ENCODE measurements around the gene AKIRIN2.

The AKIRIN2 gene

GRCh38 chr6:87639373-87639772 is 62.7 kb downstream of the AKIRIN2 start:
- Histone ChIP-seq H3K9ac (ENCODE audit: insufficient read length) (no peak overlapping the region), H3K4me3 (no peak overlapping the region), H3K27ac (no peak overlapping the region), H3K9me3 (ENCODE audit: low read depth, low read length) (no peaks in the 10 kb centered on the region), H3K36me3 (ENCODE audit: insufficient read depth, low read length) (peaks cover 21% of the 10 kb centered on the region)
- TF ChIP-seq FOXP2 (optimal IDR thresholded peaks at IDR 0.05; ENCODE audit: control extremely low read depth, extremely low read length, insufficient read depth) = no peak
- no peak for TF ChIP-seq POLR2AphosphoS5 (IDR thresholded peaks at IDR 0.05; ENCODE audit: borderline replicate concordance, low read depth, low read length)
- TF ChIP-seq EZH2 (IDR thresholded peaks at IDR 0.05) = no peak
- DNase-seq (ENCODE audit: low read depth, low spot score) = no peak

- TF ChIP-seq EZH2 (IDR thresholded peaks at IDR 0.05) = no peak
- TF ChIP-seq FOXP2 (optimal IDR thresholded peaks at IDR 0.05; ENCODE audit: control extremely low read depth, extremely low read length, insufficient read depth) = no peak
- no peak for TF ChIP-seq POLR2AphosphoS5 (IDR thresholded peaks at IDR 0.05; ENCODE audit: borderline replicate concordance, low read depth, low read length)
- H3K27ac ChIP-seq = no peak overlapping the region
- peaks cover 26% of the 10 kb centered on the region for H3K36me3 ChIP-seq (ENCODE audit: insufficient read depth, low read length)
These were observed 64.9 kb downstream of the AKIRIN2 start for GRCh38 chr6:87637106-87637505.

GRCh38 chr6:87636315-87636714 is 65.7 kb downstream of the AKIRIN2 start:
- no peaks in the 10 kb centered on the region for H3K9me3 ChIP-seq (ENCODE audit: low read depth, low read length)
- no peak for TF ChIP-seq FOXP2 (optimal IDR thresholded peaks at IDR 0.05; ENCODE audit: control extremely low read depth, extremely low read length, insufficient read depth)
- TF ChIP-seq POLR2AphosphoS5 (IDR thresholded peaks at IDR 0.05; ENCODE audit: borderline replicate concordance, low read depth, low read length) = no peak
- TF ChIP-seq EZH2 (IDR thresholded peaks at IDR 0.05) = no peak
- no peak for DNase-seq (ENCODE audit: low read depth, low spot score)
- H3K4me3 ChIP-seq = no peak overlapping the region
- no peak overlapping the region for H3K9ac ChIP-seq (ENCODE audit: insufficient read length)
- no peak overlapping the region for H3K27ac ChIP-seq
- peaks cover 26% of the 10 kb centered on the region for H3K36me3 ChIP-seq (ENCODE audit: insufficient read depth, low read length)

More at GRCh38 chr6:87637106-87637505, 64.9 kb downstream of the AKIRIN2 start:
- H3K9ac ChIP-seq (ENCODE audit: insufficient read length) = no peak overlapping the region
- H3K4me3 ChIP-seq = no peak overlapping the region
- H3K9me3 ChIP-seq (ENCODE audit: low read depth, low read length) = no peaks in the 10 kb centered on the region
- DNase-seq (ENCODE audit: low read depth, low spot score) = no peak

GRCh38 chr6:87633851-87634250 is 68.2 kb downstream of the AKIRIN2 start:
- Histone ChIP-seq H3K4me3 (no peak overlapping the region), H3K27ac (no peak overlapping the region), H3K36me3 (ENCODE audit: insufficient read depth, low read length) (peaks cover 30% of the 10 kb centered on the region), H3K9ac (ENCODE audit: insufficient read length) (no peak overlapping the region), H3K9me3 (ENCODE audit: low read depth, low read length) (no peaks in the 10 kb centered on the region)
- no peak for DNase-seq (ENCODE audit: low read depth, low spot score)
- no peak for TF ChIP-seq POLR2AphosphoS5 (IDR thresholded peaks at IDR 0.05; ENCODE audit: borderline replicate concordance, low read depth, low read length)
- TF ChIP-seq FOXP2 (optimal IDR thresholded peaks at IDR 0.05; ENCODE audit: control extremely low read depth, extremely low read length, insufficient read depth) = no peak
- TF ChIP-seq EZH2 (IDR thresholded peaks at IDR 0.05) = no peak

GRCh38 chr6:87630746-87631145 is 71.3 kb downstream of the AKIRIN2 start:
- no peak overlapping the region for H3K4me3 ChIP-seq
- TF ChIP-seq FOXP2 (optimal IDR thresholded peaks at IDR 0.05; ENCODE audit: control extremely low read depth, extremely low read length, insufficient read depth) (no peak), EZH2 (IDR thresholded peaks at IDR 0.05) (no peak), POLR2AphosphoS5 (IDR thresholded peaks at IDR 0.05; ENCODE audit: borderline replicate concordance, low read depth, low read length) (no peak)
- H3K36me3 ChIP-seq (ENCODE audit: insufficient read depth, low read length) = peaks cover 15% of the 10 kb centered on the region
- no peak for DNase-seq (ENCODE audit: low read depth, low spot score)
- H3K9me3 ChIP-seq (ENCODE audit: low read depth, low read length) = no peaks in the 10 kb centered on the region
- no peak overlapping the region for H3K9ac ChIP-seq (ENCODE audit: insufficient read length)
- H3K27ac ChIP-seq = no peak overlapping the region

GRCh38 chr6:87628881-87629280 is 73.2 kb downstream of the AKIRIN2 start:
- Histone ChIP-seq H3K9me3 (ENCODE audit: low read depth, low read length) (no peaks in the 10 kb centered on the region), H3K36me3 (ENCODE audit: insufficient read depth, low read length) (peaks cover 18% of the 10 kb centered on the region), H3K9ac (ENCODE audit: insufficient read length) (no peak overlapping the region), H3K4me3 (no peak overlapping the region), H3K27ac (peak overlapping the region; percentile 34; the same call in 1 of the 2 replicates)
- no peak for TF ChIP-seq POLR2AphosphoS5 (IDR thresholded peaks at IDR 0.05; ENCODE audit: borderline replicate concordance, low read depth, low read length)
- no peak for TF ChIP-seq FOXP2 (optimal IDR thresholded peaks at IDR 0.05; ENCODE audit: control extremely low read depth, extremely low read length, insufficient read depth)
- no peak for TF ChIP-seq EZH2 (IDR thresholded peaks at IDR 0.05)
- DNase-seq (ENCODE audit: low read depth, low spot score) = peak; percentile 12

GRCh38 chr6:87628424-87628823 is 73.6 kb downstream of the AKIRIN2 start:
- TF ChIP-seq EZH2 (IDR thresholded peaks at IDR 0.05) (no peak), FOXP2 (optimal IDR thresholded peaks at IDR 0.05; ENCODE audit: control extremely low read depth, extremely low read length, insufficient read depth) (no peak), POLR2AphosphoS5 (IDR thresholded peaks at IDR 0.05; ENCODE audit: borderline replicate concordance, low read depth, low read length) (no peak)
- Histone ChIP-seq H3K27ac (peak overlapping the region; percentile 34; the same call in 1 of the 2 replicates), H3K36me3 (ENCODE audit: insufficient read depth, low read length) (peaks cover 20% of the 10 kb centered on the region), H3K9ac (ENCODE audit: insufficient read length) (no peak overlapping the region), H3K4me3 (no peak overlapping the region), H3K9me3 (ENCODE audit: low read depth, low read length) (no peaks in the 10 kb centered on the region)
- no peak for DNase-seq (ENCODE audit: low read depth, low spot score)

Measured in SK-N-MC (cell line).